Fibroblast of the aortic adventitia (primary cell): ENCODE data around the gene OLA1. TPM values are rescaled to one million over a fixed set of nuclear protein-coding genes. Genes with fewer than 3 reads are reported as not detected.
A peak's percentile ranks its signal among the peaks of the same experiment; 100 is the strongest.

Experiments used
- DNase-seq: peaks from one replicate; pipeline ENCODE4 v3.0.0-alpha.2; 2010; ENCODE audit warnings: low read depth
- H3K4me3 ChIP-seq: 2 replicates; pipeline ENCODE4 v1.5.1; 2011; ENCODE audit warnings: low read depth, mild to moderate bottlenecking, control low read depth, low read length, moderate library complexity
- total RNA-seq: library from RNA; depleted of rRNA; stranded (reverse); fragments of >200 nt; gene quantifications from 2 replicates; pipeline ENCODE4 v1.2.3, GENCODE V29; 2012; ENCODE audit warnings: low replicate concordance
- TF ChIP-seq, protein P1 (sequence below): IDR thresholded peaks from 2 replicates; pipeline ENCODE4 v1.5.1; 2011; ENCODE audit warnings: mild to moderate bottlenecking, low read length, control low read depth, inconsistent platforms; ENCODE audit not compliant: insufficient read depth

Gene OLA1
- total RNA-seq, 1 donor: 89.7 TPM

DNA sequence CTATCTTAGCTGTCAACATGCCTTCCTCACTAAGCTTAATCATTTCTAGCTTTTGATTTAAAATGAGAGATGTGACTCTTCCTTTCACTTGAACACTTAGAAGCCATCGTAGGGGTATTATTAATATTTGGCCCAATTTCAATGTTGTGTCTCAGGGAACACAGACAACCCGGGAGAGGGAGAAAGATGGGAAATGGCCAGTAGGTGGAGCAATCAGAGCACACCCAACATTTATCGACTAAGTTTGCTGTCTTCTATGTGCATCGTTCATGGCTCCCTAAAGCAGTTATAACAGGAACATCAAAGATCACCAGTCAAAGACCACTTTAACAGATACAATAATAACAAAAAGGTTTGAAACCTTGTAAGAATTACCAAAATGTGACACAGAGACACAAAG is 110.2 kb downstream of the OLA1 start:
- TF ChIP-seq, protein P1, sequence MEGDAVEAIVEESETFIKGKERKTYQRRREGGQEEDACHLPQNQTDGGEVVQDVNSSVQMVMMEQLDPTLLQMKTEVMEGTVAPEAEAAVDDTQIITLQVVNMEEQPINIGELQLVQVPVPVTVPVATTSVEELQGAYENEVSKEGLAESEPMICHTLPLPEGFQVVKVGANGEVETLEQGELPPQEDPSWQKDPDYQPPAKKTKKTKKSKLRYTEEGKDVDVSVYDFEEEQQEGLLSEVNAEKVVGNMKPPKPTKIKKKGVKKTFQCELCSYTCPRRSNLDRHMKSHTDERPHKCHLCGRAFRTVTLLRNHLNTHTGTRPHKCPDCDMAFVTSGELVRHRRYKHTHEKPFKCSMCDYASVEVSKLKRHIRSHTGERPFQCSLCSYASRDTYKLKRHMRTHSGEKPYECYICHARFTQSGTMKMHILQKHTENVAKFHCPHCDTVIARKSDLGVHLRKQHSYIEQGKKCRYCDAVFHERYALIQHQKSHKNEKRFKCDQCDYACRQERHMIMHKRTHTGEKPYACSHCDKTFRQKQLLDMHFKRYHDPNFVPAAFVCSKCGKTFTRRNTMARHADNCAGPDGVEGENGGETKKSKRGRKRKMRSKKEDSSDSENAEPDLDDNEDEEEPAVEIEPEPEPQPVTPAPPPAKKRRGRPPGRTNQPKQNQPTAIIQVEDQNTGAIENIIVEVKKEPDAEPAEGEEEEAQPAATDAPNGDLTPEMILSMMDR: peak; percentile 20
- DNase-seq: no peak
- no peak overlapping the region for H3K4me3 ChIP-seq

- H3K4me3 ChIP-seq: no peak overlapping the region
- TF ChIP-seq, protein P1: no peak
- no peak for DNase-seq
These were observed 112.4 kb downstream of the OLA1 start for GRCh38 chr2:174135981-174136380.

DNA sequence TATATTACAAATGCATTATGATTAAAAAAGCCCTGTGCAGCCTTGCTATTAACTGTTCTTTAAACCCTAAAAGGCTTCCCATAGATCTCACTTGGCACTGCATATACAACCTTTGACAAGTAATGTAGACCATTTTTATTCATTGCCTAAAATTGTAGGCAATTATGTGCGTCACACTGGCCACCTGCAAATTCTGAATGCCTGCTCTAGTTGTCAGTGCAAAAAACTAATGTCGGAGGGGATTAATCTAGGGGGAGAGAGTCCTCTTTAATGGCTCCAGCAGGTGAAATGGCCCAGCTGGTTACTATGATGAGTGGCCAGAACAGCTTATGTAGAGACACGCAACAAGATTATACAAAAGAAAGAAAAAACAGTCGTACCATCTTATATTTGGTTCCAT is 123.2 kb downstream of the OLA1 start:
- DNase-seq: no peak
- TF ChIP-seq, protein P1: no peak
- no peak overlapping the region for H3K4me3 ChIP-seq

- no peak for DNase-seq
- TF ChIP-seq, protein P1: no peak
- no peak overlapping the region for H3K4me3 ChIP-seq
These were observed 124.2 kb downstream of the OLA1 start for GRCh38 chr2:174124181-174124580.

DNA sequence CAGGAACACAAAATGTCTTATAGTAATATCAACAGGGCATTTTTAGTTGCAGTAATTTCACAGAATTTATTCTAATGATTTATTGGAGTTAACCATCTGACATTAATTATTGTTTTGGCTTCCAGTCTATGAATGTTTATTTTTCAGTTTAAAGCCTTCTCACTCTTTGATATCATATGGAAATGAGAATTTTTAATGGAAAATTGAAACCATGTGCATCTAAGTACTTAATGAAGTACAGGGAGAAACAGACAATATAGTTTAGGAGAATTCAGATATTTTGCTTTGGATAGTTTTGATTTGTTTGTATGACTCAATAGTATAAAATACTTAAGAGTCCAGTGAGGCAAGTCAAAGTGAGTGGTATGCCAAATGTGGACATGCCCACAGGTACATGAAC is 126.1 kb downstream of the OLA1 start:
- DNase-seq: no peak
- no peak overlapping the region for H3K4me3 ChIP-seq
- TF ChIP-seq, protein P1: no peak

GRCh38 chr2:174121612-174122011 is 126.7 kb downstream of the OLA1 start:
- H3K4me3 ChIP-seq: no peak overlapping the region
- TF ChIP-seq, protein P1: no peak
- no peak for DNase-seq

- no peak overlapping the region for H3K4me3 ChIP-seq
- DNase-seq: no peak
- TF ChIP-seq, protein P1: no peak
These were observed 127.2 kb downstream of the OLA1 start for GRCh38 chr2:174121175-174121574.
